Tibial nerve (tissue), 4 donors: ENCODE measurements around the gene GPR137B. TPM values are rescaled to one million over a fixed set of nuclear protein-coding genes. Genes with fewer than 3 reads are reported as not detected.
"Not testable (repeated sequence)": the region's sequence is repeated elsewhere in the genome, so short reads cannot be mapped to it uniquely, and the experiment has no call there.

Source experiments
- DNase-seq, 2 donors: peaks; one replicate each; pipeline ENCODE4 v3.0.0-alpha.2; 2019; ENCODE audit warnings: low spot score in 2 of 2
- H3K27ac ChIP-seq, 4 donors: fragments of 200-600 bp; sonication (generic) in 3 of 4; one replicate each; pipeline ENCODE4 v1.5.1; 2017 to 2019; ENCODE audit warnings: mild to moderate bottlenecking in 1 of 4
- H3K27me3 ChIP-seq, 2 donors: fragments of 200-600 bp; sonication (generic) in 1 of 2; one replicate each; pipeline versions ENCODE4 v1.5.1 to v1.6.0; 2017 to 2019
- H3K36me3 ChIP-seq, 3 donors: fragments of 200-600 bp; sonication (generic); one replicate each; pipeline ENCODE4 v1.5.1; 2018 to 2019
- H3K4me1 ChIP-seq, 4 donors: fragments of 200-600 bp; sonication (generic) in 3 of 4; one replicate each; pipeline ENCODE4 v1.5.1; 2017 to 2019
- H3K4me3 ChIP-seq, 4 donors: fragments of 200-600 bp; sonication (generic) in 3 of 4; one replicate each; pipeline ENCODE4 v1.5.1; 2017 to 2019; ENCODE audit warnings: mild to moderate bottlenecking in 1 of 4, moderate library complexity in 1 of 4
- H3K9me3 ChIP-seq, 4 donors: fragments of 200-600 bp; sonication (generic) in 3 of 4; one replicate each; pipeline ENCODE4 v1.5.1; 2017 to 2019
- EP300 ChIP-seq, 2 donors: sonication (generic); formaldehyde crosslinking; IDR thresholded peaks; one replicate each; pipeline ENCODE4 v1.6.1; 2017; ENCODE audit warnings: antibody characterized with exemption in 2 of 2, mild to moderate bottlenecking in 1 of 2
- POLR2A ChIP-seq, 2 donors: fragments of 450-650 bp; IDR thresholded peaks; one replicate each; pipeline ENCODE4 v1.6.1; 2017; ENCODE audit warnings: antibody characterized with exemption in 2 of 2, mild to moderate bottlenecking in 2 of 2, moderate library complexity in 2 of 2
- WGBS, 2 donors: methylation state at CpG; one replicate each; pipeline ENCODE4 v1.1.5; 2018; 5-methylcytosine and 5-hydroxymethylcytosine counted together
- total RNA-seq, 4 donors: library from RNA; depleted of rRNA; stranded (reverse); fragments of >200 nt; gene quantifications; one replicate each; pipeline ENCODE4 v1.1.0, GENCODE V29; 2016
- TF ChIP-seq, protein P1 (sequence below), 5 experiments: fragments of 200-600 bp in 3 of 5; fragments of 450-650 bp in 2 of 5; sonication (generic) in 3 of 5; IDR thresholded peaks; one replicate each; pipeline ENCODE4 v1.5.1; 2016 to 2019; ENCODE audit warnings: antibody characterized with exemption in 5 of 5, mild to moderate bottlenecking in 3 of 5, moderate library complexity in 2 of 5

GPR137B gene
- total RNA-seq, 4 donors from 2014 or later, result 51.1 to 94.8 (median 74.0) TPM

DNA sequence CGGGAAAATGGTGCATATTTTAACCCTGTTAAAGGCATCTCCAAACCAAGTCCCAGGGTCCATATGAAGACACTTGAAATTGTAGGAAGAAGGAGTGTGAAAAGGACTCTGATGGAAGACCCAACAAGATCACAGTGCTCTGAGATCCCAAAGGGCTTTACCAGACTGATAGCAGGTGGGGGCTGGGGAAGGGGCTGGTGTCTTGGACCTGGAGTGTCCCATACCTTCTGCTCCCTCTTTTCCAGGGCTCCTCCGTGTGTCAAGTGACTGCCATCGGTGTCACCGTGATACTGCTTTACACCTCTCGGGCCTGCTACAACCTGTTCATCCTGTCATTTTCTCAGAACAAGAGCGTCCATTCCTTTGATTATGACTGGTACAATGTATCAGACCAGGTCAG, 37.3 kb downstream of the GPR137B start:
- Histone ChIP-seq H3K9me3 (no peaks in the 10 kb centered on the region), H3K36me3 (peaks cover 0 to 58% (median 0%) of the 10 kb centered on the region in 3 donors), H3K27me3 (no peaks in the 10 kb centered on the region), H3K4me3 (no peak overlapping the region), H3K4me1 (peaks cover 0 to 11% (median 4%) of the 10 kb centered on the region in 4 donors), H3K27ac (no peak overlapping the region)
- TF ChIP-seq POLR2A (IDR thresholded peaks at IDR 0.05) (no peak), EP300 (IDR thresholded peaks at IDR 0.05) (no peak)
- TF ChIP-seq, protein P1, sequence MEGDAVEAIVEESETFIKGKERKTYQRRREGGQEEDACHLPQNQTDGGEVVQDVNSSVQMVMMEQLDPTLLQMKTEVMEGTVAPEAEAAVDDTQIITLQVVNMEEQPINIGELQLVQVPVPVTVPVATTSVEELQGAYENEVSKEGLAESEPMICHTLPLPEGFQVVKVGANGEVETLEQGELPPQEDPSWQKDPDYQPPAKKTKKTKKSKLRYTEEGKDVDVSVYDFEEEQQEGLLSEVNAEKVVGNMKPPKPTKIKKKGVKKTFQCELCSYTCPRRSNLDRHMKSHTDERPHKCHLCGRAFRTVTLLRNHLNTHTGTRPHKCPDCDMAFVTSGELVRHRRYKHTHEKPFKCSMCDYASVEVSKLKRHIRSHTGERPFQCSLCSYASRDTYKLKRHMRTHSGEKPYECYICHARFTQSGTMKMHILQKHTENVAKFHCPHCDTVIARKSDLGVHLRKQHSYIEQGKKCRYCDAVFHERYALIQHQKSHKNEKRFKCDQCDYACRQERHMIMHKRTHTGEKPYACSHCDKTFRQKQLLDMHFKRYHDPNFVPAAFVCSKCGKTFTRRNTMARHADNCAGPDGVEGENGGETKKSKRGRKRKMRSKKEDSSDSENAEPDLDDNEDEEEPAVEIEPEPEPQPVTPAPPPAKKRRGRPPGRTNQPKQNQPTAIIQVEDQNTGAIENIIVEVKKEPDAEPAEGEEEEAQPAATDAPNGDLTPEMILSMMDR (IDR thresholded peaks at IDR 0.05), result no peak
- 90 to 91% methylated on average over 6 of the region's 6 CpGs for WGBS, 2 donors
- DNase-seq, result no peak

DNA sequence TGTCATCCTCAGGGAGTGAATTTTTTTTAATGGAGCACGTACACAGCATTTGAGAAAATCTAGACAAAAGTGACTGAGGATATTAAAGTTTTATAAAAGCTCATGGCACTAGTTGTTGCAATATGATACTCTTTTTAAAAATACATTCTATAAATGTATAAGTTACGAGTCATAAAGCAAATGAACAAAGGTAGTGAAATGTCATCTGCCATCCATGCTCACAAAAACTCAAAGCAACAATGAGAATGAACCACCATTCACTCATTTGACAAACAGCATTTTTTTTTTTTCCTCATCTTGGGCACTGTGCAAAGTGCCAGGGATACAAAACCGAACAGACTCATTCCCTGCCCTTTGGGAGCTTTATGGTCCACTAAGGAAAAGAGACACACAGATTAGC, 38.7 kb downstream of the GPR137B start:
- DNase-seq, result no peak
- Histone ChIP-seq H3K27me3 (no peaks in the 10 kb centered on the region), H3K4me3 (no peak overlapping the region), H3K4me1 (peaks cover 0 to 9% (median 4%) of the 10 kb centered on the region in 4 donors), H3K36me3 (peaks cover 0 to 71% (median 0%) of the 10 kb centered on the region in 3 donors), H3K27ac (no peak overlapping the region), H3K9me3 (no peaks in the 10 kb centered on the region)
- TF ChIP-seq EP300 (IDR thresholded peaks at IDR 0.05), result no peak
- TF ChIP-seq, protein P1 (IDR thresholded peaks at IDR 0.05), result no peak
- no peak for TF ChIP-seq POLR2A (IDR thresholded peaks at IDR 0.05)
- 82 to 87% methylated on average over 3 of the region's 3 CpGs for WGBS, 2 donors

DNA sequence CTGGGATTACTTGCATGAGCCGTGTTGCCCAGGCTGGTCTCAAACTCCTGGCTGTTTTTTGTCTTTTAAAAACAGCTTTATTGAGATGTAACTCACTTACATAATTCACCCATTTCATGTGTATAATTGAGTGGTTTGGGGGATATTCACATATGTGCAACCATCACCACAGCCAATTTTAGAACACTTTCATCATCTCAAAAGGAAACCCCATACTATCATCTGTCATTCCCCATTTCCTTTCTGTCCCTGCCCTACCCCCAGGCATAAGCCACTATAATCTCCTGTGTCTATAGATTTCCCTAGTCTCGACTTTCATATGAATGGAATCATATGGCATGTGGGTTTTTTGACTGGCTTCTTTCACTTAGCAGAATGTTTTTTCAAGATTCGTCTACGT, 43.3 kb downstream of the GPR137B start:
- Histone ChIP-seq H3K4me3 (no peak overlapping the region), H3K27ac (no peak overlapping the region), H3K9me3 (peaks cover 0 to 22% (median 0%) of the 10 kb centered on the region in 4 donors), H3K4me1 (no peaks in the 10 kb centered on the region), H3K36me3 (peaks cover 0 to 95% (median 0%) of the 10 kb centered on the region in 3 donors), H3K27me3 (no peaks in the 10 kb centered on the region)
- DNase-seq, result no peak
- no peak for TF ChIP-seq EP300 (IDR thresholded peaks at IDR 0.05)
- TF ChIP-seq, protein P1 (IDR thresholded peaks at IDR 0.05), result no peak
- TF ChIP-seq POLR2A (IDR thresholded peaks at IDR 0.05), result no peak
- 73 to 84% methylated on average over 4 of the region's 4 CpGs for WGBS, 2 donors

DNA sequence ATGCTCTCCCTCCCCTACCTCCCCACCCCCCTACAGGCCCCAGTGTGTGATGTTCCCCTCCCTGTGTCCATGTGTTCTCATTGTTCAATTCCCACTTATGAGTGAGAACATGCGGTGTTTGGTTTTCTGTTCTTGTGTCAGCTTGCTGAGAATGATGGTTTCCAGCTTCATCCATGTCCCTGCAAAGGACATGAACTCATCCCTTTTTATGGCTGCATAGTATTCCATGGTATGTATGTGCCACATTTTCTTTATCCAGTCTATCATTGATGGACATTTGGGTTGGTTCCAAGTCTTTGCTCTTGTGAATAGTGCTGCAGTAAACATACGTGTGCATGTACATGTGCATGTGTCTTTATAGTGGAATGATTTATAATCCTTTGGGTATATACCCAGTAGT, 44.1 kb downstream of the GPR137B start:
- H3K27me3 ChIP-seq, DNase-seq, H3K27ac ChIP-seq, H3K4me3 ChIP-seq, H3K4me1 ChIP-seq: not testable (repeated sequence)
- 96 to 97% methylated on average over 2 of the region's 2 CpGs for WGBS, 2 donors
- Histone ChIP-seq H3K36me3 (peaks cover 0 to 95% (median 0%) of the 10 kb centered on the region in 3 donors), H3K9me3 (peaks cover 0 to 24% (median 0%) of the 10 kb centered on the region in 4 donors)

DNA sequence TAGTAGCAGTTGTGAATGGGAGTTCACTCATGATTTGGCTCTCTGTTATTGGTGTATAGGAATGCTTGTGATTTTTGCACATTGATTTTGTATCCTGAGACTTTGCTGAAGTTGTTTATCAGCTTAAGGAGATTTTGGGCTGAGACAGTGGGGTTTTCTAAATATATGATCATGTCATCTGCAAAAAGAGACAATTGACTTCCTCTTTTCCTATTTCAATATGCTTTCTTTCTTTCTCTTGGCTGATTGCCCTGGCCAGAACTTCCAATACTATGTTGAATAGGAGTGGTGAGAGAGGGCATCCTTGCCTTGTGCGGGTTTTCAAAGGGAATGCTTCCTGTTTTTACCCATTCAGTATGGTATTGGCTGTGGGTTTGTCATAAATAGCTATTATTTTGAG, 45.7 kb downstream of the GPR137B start:
- WGBS, 2 donors, result 62 to 73% methylated on average over 1 of the region's 1 CpG
- H3K27ac ChIP-seq, result not testable (repeated sequence)

DNA sequence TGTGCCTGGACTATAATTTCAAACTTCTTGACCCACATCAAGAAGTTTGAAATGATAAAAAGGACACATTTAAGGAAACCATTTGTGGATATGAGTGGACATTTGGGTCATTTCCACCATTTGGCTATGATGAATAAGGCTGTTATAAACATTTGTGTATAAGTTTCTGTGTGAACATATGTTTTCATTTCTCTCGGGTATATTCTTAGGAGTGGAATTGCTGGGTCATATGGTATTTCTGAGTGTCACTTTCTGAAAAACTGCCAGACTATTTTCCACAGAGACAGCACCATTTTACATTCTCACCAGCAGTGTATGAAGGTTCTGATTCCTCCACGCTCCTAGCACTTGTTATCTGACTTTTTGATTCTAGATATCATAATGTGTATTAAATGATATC, 50.8 kb downstream of the GPR137B start:
- Histone ChIP-seq H3K27me3 (no peaks in the 10 kb centered on the region), H3K27ac (no peak overlapping the region), H3K4me1 (no peaks in the 10 kb centered on the region), H3K9me3 (peaks cover 0 to 29% (median 0%) of the 10 kb centered on the region in 4 donors), H3K4me3 (no peak overlapping the region), H3K36me3 (peaks cover 0 to 99% (median 0%) of the 10 kb centered on the region in 3 donors)
- TF ChIP-seq POLR2A (IDR thresholded peaks at IDR 0.05) (no peak), EP300 (IDR thresholded peaks at IDR 0.05) (no peak)
- TF ChIP-seq, protein P1 (IDR thresholded peaks at IDR 0.05), result no peak
- DNase-seq, result no peak
- WGBS, 2 donors, result 70 to 75% methylated on average over 2 of the region's 2 CpGs

More for the DNA sequence above, 45.7 kb downstream of the GPR137B start:
- not testable (repeated sequence) for H3K27me3 ChIP-seq, H3K4me1 ChIP-seq, H3K4me3 ChIP-seq, DNase-seq
- H3K36me3 ChIP-seq, result peaks cover 0 to 95% (median 0%) of the 10 kb centered on the region in 3 donors
- peaks cover 0 to 24% (median 0%) of the 10 kb centered on the region in 4 donors for H3K9me3 ChIP-seq
